Panc1 (cell line): ENCODE results near the gene SLC5A8. TPM values are rescaled to one million over a fixed set of nuclear protein-coding genes. Genes with fewer than 3 reads are reported as not detected.

Source experiments
- ATAC-seq: fragments of 200-7000 bp; cut with Tn5 transposase; 2 replicates; pipeline ENCODE4 v1.9.1; 2020; ENCODE audit warnings: mild to moderate bottlenecking, moderate library complexity
- BruUV-seq: library from RNA; stranded (reverse); fragments of 400-500 nt; replicated peaks from 2 replicates; lab custom pipeline; 2021; lab: Mats Ljungman, UMichigan
- CTCF ChIA-PET: fragments of 300-600 bp; sonication (Branson Sonifier 250); formaldehyde crosslinking; loops from one replicate; lab custom pipeline; 2022; ENCODE audit warnings: antibody characterized with exemption; lab: Charles Lee
- POLR2A ChIA-PET: fragments of 300-600 bp; sonication (Branson Sonifier 250); formaldehyde crosslinking; loops from one replicate; lab custom pipeline; 2022; ENCODE audit warnings: antibody characterized with exemption; lab: Charles Lee
- DNase-seq: peaks from one replicate; pipeline ENCODE4 v3.0.0-alpha.2; 2010; ENCODE audit warnings: low read depth, low spot score
- H3K27ac ChIP-seq: 2 replicates; pipeline ENCODE4 v1.5.1; 2011; ENCODE audit warnings: mild to moderate bottlenecking, low read length, inconsistent platforms
- H3K27me3 ChIP-seq: fragments of 200-500 bp; sonication (Bioruptor generic); 2 replicates; pipeline ENCODE4 v1.6.0; 2014; ENCODE audit warnings: low read length, inconsistent platforms; ENCODE audit not compliant: control insufficient read depth, insufficient read depth
- H3K36me3 ChIP-seq: fragments of 200-500 bp; sonication (Bioruptor generic); 2 replicates; pipeline ENCODE4 v1.5.1; 2014; ENCODE audit warnings: inconsistent platforms, mild to moderate bottlenecking, low read length, moderate library complexity; ENCODE audit not compliant: control insufficient read depth, insufficient read depth
- H3K4me1 ChIP-seq: 2 replicates; pipeline ENCODE4 v1.5.1; 2011; ENCODE audit warnings: inconsistent platforms, mild to moderate bottlenecking, low read length, moderate library complexity; ENCODE audit not compliant: control insufficient read depth, insufficient read depth
- H3K4me3 ChIP-seq, 2 experiments: 2 replicates each; pipeline ENCODE4 v1.5.1; 2011 to 2012; ENCODE audit warnings: low read depth in 2 of 2, low read length in 2 of 2, mild to moderate bottlenecking in 2 of 2, inconsistent platforms in 1 of 2, moderate library complexity in 1 of 2
- H3K9me3 ChIP-seq: fragments of 200-500 bp; sonication (Bioruptor generic); 2 replicates; pipeline ENCODE4 v1.5.1; 2014; ENCODE audit warnings: low read depth, mild to moderate bottlenecking, inconsistent platforms, low read length, moderate library complexity; ENCODE audit not compliant: control insufficient read depth, insufficient read depth
- POLR2AphosphoS5 ChIP-seq: IDR thresholded peaks from 2 replicates; pipeline ENCODE4 v1.6.1; 2012; ENCODE audit warnings: mild to moderate bottlenecking, low read depth, low read length, moderate library complexity
- SIN3A ChIP-seq: IDR thresholded peaks from 2 replicates; pipeline ENCODE4 v1.6.1; 2012; ENCODE audit warnings: low read depth, mild to moderate bottlenecking, low read length, moderate library complexity, borderline replicate concordance; ENCODE audit not compliant: insufficient read depth
- TCF7L2 ChIP-seq: IDR thresholded peaks from 2 replicates; pipeline ENCODE4 v1.6.1; 2011; ENCODE audit warnings: mild to moderate bottlenecking, low read depth, low read length, inconsistent platforms
- in situ Hi-C: cut with HindIII; loops from 2 replicates; pipeline ENCODE4 v1.10.0; 2016; ENCODE audit warnings: low sequenced_read_pairs, low pct_unique_long_range_greater_than_20kb
- intact Hi-C: fragments of 100-400 bp; cut with micrococcal nuclease; formaldehyde crosslinking; loops from one replicate; pipeline ENCODE4 v1.10.0; 2022; ENCODE audit not compliant: unreplicated experiment
- total RNA-seq: library from RNA; stranded (reverse); gene quantifications from one replicate; pipeline ENCODE4 v1.2.1, GENCODE V29; 2021; ENCODE audit not compliant: unreplicated experiment
- TF ChIP-seq, protein P1 (sequence below): fragments of 450-650 bp; IDR thresholded peaks from 2 replicates; pipeline ENCODE4 v1.5.1; 2017; ENCODE audit warnings: mild to moderate bottlenecking
- TF ChIP-seq, protein P2 (sequence below), 2 experiments: IDR thresholded peaks; 2 replicates each; pipeline ENCODE4 v1.6.1; 2011 to 2012; ENCODE audit warnings: low read depth in 2 of 2, control low read depth in 1 of 2, low read length in 1 of 2, mild to moderate bottlenecking in 1 of 2, moderate library complexity in 1 of 2; ENCODE audit not compliant: insufficient read depth in 1 of 2

SLC5A8 gene
- total RNA-seq, 1 experiment from 2014 or later: not detected

DNA sequence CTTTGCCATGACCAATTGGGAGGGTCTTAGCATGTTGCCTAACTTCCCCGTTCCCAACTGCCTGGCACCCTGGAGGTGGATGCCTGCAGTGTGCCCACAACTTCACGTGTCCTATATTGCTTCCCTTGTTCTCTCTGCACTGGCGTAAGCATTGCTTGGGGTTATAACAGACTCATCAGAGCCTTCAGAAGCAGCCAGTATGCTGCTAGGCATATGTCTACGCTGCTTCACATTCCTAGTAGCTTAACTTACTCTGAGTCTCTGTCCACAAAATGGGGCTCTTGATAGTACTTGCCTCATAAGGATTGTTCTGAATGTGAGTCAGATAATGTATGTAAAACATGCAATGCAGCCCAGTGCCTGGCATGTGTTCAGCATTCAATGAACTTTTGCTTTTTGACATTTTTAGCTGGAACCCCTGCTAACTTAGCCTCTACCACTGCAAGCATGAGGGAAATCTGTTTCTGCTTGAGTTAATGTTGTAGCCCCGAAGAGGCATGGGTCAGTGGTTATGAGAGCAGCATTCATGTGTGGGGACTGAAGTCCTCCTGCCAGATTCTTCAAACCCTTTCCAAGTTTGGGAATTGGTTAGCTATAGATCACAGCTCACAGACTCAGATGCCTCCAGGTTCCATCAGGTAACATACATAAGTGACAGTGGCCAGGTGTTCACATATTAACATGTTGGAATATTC is 2.8 kb downstream of the SLC5A8 start:
- H3K27me3 ChIP-seq: peaks cover 12% of the 10 kb centered on the region
- no peaks in the 10 kb centered on the region for H3K9me3 ChIP-seq
- in situ Hi-C loops (no loop called here), intact Hi-C loops (no loop called here)
- BruUV-seq: no TSS peak
- no peak overlapping the region for H3K27ac ChIP-seq
- no peaks in the 10 kb centered on the region for H3K36me3 ChIP-seq
- no peak for ATAC-seq
- CTCF ChIA-PET: no interaction called here
- no peak for TF ChIP-seq POLR2AphosphoS5
- no peak for TF ChIP-seq SIN3A
- TF ChIP-seq TCF7L2: no peak
- TF ChIP-seq, protein P1, sequence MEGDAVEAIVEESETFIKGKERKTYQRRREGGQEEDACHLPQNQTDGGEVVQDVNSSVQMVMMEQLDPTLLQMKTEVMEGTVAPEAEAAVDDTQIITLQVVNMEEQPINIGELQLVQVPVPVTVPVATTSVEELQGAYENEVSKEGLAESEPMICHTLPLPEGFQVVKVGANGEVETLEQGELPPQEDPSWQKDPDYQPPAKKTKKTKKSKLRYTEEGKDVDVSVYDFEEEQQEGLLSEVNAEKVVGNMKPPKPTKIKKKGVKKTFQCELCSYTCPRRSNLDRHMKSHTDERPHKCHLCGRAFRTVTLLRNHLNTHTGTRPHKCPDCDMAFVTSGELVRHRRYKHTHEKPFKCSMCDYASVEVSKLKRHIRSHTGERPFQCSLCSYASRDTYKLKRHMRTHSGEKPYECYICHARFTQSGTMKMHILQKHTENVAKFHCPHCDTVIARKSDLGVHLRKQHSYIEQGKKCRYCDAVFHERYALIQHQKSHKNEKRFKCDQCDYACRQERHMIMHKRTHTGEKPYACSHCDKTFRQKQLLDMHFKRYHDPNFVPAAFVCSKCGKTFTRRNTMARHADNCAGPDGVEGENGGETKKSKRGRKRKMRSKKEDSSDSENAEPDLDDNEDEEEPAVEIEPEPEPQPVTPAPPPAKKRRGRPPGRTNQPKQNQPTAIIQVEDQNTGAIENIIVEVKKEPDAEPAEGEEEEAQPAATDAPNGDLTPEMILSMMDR: no peak
- TF ChIP-seq, protein P2, sequence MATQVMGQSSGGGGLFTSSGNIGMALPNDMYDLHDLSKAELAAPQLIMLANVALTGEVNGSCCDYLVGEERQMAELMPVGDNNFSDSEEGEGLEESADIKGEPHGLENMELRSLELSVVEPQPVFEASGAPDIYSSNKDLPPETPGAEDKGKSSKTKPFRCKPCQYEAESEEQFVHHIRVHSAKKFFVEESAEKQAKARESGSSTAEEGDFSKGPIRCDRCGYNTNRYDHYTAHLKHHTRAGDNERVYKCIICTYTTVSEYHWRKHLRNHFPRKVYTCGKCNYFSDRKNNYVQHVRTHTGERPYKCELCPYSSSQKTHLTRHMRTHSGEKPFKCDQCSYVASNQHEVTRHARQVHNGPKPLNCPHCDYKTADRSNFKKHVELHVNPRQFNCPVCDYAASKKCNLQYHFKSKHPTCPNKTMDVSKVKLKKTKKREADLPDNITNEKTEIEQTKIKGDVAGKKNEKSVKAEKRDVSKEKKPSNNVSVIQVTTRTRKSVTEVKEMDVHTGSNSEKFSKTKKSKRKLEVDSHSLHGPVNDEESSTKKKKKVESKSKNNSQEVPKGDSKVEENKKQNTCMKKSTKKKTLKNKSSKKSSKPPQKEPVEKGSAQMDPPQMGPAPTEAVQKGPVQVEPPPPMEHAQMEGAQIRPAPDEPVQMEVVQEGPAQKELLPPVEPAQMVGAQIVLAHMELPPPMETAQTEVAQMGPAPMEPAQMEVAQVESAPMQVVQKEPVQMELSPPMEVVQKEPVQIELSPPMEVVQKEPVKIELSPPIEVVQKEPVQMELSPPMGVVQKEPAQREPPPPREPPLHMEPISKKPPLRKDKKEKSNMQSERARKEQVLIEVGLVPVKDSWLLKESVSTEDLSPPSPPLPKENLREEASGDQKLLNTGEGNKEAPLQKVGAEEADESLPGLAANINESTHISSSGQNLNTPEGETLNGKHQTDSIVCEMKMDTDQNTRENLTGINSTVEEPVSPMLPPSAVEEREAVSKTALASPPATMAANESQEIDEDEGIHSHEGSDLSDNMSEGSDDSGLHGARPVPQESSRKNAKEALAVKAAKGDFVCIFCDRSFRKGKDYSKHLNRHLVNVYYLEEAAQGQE (IDR thresholded peaks at IDR 0.05; ENCODE audit: insufficient read depth in 1 of 2, low read depth in 2 of 2, low read length in 1 of 2): no peak
- H3K4me1 ChIP-seq: no peaks in the 10 kb centered on the region
- POLR2A ChIA-PET: no interaction called here
- H3K4me3 ChIP-seq: no peak overlapping the region
- no peak for DNase-seq

DNA sequence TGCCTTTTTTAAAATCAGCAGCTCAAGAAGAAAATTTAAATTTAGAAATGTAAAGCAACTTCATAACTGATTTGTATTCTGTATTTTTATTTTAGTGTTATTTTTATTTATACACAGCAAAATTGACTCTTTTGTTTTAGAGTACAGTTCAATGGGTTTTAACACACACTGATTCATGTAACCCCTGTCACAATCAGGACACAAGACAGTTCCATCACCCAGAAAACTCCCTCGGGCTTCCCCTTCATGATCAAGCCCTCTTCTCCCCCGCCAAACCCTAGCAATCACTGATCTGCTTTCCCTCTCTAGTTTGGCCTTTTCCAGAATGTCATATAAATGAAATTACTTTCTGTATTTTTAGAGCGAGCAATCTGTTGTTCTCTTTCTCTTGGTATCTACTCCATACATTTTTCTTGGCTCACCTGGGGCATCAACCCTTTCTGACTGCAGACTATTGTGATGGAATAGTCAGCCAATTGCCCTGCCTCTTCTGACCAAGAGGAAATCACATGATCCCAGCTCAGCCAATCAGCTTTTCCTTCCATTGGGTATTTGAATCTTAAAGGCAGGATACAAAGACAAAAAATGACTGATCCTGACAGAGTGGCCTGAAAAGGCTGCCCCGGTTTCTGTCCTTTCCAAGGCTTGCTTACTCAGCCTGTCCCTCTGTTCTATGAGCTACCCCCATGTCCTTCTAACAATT is 5.3 kb downstream of the SLC5A8 start:
- no TSS peak for BruUV-seq
- in situ Hi-C loops: no loop called here

More for the DNA sequence above, 5.3 kb downstream of the SLC5A8 start:
- ATAC-seq (no peak), DNase-seq (no peak)
- Histone ChIP-seq H3K27ac (no peak overlapping the region), H3K36me3 (no peaks in the 10 kb centered on the region), H3K27me3 (peaks cover 2% of the 10 kb centered on the region; the same call in 1 of the 2 replicates), H3K9me3 (no peaks in the 10 kb centered on the region), H3K4me1 (no peaks in the 10 kb centered on the region), H3K4me3 (no peak overlapping the region)
- CTCF ChIA-PET: no interaction called here
- TF ChIP-seq, protein P2 (IDR thresholded peaks at IDR 0.05; ENCODE audit: insufficient read depth in 1 of 2, low read depth in 2 of 2, low read length in 1 of 2): no peak
- TF ChIP-seq TCF7L2 (no peak), SIN3A (no peak), POLR2AphosphoS5 (no peak)
- TF ChIP-seq, protein P1: no peak
- POLR2A ChIA-PET: no interaction called here
- intact Hi-C loops: no loop called here
